GM19438 (cell line): ENCODE measurements around the gene ZBTB32.
"Not testable (repeated sequence)": the region's sequence is repeated elsewhere in the genome, so short reads cannot be mapped to it uniquely, and the experiment has no call there.

Experiments
- ATAC-seq: cut with Tn5 transposase; IDR thresholded peaks from one replicate; pipeline ENCODE4 v1.9.1; 2021; ENCODE audit warnings: low read depth; ENCODE audit not compliant: unreplicated experiment

The ZBTB32 gene

GRCh38 chr19:35704218-35704617 lies at the start of gene ZBTB32:
Gene ZBTB32 (plus strand): TSS chr19:35704558. CDS start chr19:35714627, 10,069 bp downstream.
- ATAC-seq: no peak

- ATAC-seq: not testable (repeated sequence)
Measured at GRCh38 chr19:35654828-35655227, 49.5 kb upstream of the ZBTB32 start.

GRCh38 chr19:35655600-35655999 lies 48.8 kb upstream of the ZBTB32 start:
- no peak for ATAC-seq

- ATAC-seq: no peak
Measured at GRCh38 chr19:35656700-35657099, 47.7 kb upstream of the ZBTB32 start.

- ATAC-seq: no peak
Measured at GRCh38 chr19:35657904-35658700, 46.3 kb upstream of the ZBTB32 start.

- ATAC-seq: no peak
Measured at GRCh38 chr19:35661995-35662340, 42.4 kb upstream of the ZBTB32 start.

- ATAC-seq: no peak
Measured at GRCh38 chr19:35663981-35664380, 40.4 kb upstream of the ZBTB32 start.

GRCh38 chr19:35665157-35665556 lies 39.2 kb upstream of the ZBTB32 start:
- no peak for ATAC-seq

- ATAC-seq: no peak
Measured at GRCh38 chr19:35665604-35666003, 38.8 kb upstream of the ZBTB32 start.

- ATAC-seq: no peak
Measured at GRCh38 chr19:35666251-35666913, 38.0 kb upstream of the ZBTB32 start, which contains the start of gene UPK1A. Gene UPK1A (plus strand): TSS chr19:35666517. CDS start chr19:35666813, 296 bp downstream.

- no peak for ATAC-seq
Measured at GRCh38 chr19:35669566-35669965, 34.8 kb upstream of the ZBTB32 start.

GRCh38 chr19:35669974-35670373 lies 34.4 kb upstream of the ZBTB32 start:
- no peak for ATAC-seq

GRCh38 chr19:35670686-35671085 lies 33.7 kb upstream of the ZBTB32 start:
- no peak for ATAC-seq

- no peak for ATAC-seq
Measured at GRCh38 chr19:35671818-35672217, 32.5 kb upstream of the ZBTB32 start.

GRCh38 chr19:35673121-35673804 lies 31.1 kb upstream of the ZBTB32 start:
- ATAC-seq: no peak

- ATAC-seq: no peak
Measured at GRCh38 chr19:35675589-35676140, 28.7 kb upstream of the ZBTB32 start.

- ATAC-seq: no peak
Measured at GRCh38 chr19:35689836-35690235, 14.5 kb upstream of the ZBTB32 start.

GRCh38 chr19:35691106-35691505 lies 13.3 kb upstream of the ZBTB32 start:
- ATAC-seq: not testable (repeated sequence)

- ATAC-seq: no peak
Measured at GRCh38 chr19:35692010-35692409, 12.3 kb upstream of the ZBTB32 start.

- ATAC-seq: no peak
Measured at GRCh38 chr19:35693422-35693821, 10.9 kb upstream of the ZBTB32 start.
